NK-92 (cell line): ENCODE data around the gene SLIT3.

Source experiments
- DNase-seq: peaks from one replicate; lab custom pipeline; 2025; ENCODE audit not compliant: unreplicated experiment; lab: John Stamatoyannopoulos, UW

The SLIT3 gene

GRCh38 chr5:169178274-169178673 is 122.7 kb downstream of the SLIT3 start:
- no peak for DNase-seq

DNA sequence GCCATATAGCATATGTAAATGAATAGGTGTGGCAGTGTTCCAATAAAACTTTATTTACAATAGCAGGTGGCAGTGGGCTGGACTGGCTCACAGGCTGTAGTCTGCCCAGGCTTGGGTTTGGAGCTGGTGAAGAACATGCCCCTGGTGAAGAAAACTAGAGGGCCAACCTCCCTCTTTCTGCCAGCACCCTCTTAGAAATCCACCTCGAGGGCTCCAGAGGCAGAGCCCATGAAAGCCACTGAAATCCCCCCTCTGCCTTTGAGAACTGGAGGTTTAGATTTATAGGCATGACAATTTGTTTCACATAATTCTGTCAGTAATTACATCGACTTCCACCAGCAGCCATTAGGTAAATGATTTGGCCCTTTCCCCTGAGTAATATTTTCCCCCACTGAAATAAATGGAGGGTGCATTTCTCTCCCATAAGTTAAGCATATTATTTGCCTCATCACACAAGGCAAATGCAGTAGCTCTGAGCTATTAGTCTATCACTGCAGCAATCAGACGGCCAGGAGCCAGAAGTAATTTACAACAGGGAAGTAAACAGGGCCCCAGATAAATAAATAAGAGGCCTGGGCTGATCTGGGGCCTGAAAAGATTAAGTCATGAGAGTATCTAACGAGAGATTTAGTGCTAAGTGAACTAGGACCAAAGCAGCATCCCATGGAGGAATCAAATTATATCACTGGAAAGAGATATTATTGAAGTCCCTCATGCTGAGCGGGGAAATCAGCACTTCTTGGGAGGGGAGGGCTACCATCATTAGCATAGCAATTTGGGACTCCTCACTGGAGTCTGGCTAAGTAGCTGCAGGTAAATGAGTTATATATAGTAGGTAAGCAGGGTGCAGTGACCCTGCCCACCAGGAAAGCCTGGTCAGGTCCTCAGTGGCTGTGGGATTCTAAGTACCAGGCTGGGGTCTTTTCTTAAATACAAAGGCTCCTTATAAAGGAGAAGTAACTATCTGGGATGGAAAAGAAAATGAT is 123.9 kb downstream of the SLIT3 start:
- DNase-seq = no peak

DNA sequence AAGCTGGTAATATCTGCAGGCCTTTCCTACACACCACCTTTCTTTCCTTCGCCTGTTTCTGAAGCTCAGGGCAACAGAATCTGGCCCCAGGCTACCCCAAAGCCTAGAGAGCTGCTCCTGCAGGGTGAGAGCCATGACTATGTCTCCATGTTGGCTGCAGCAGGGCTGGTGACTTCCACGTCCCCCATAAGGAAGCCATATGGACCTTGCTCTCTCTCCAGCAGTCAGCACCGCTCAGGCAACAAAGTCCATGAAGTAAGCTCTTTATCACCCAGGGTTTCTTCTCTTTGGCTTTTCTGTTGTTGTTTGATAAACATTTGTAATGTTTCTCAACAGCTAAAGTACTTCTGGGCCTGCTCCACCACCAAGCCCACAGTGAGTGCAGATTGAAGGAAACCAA is 125.2 kb downstream of the SLIT3 start:
- no peak for DNase-seq

GRCh38 chr5:169174923-169175322 is 126.0 kb downstream of the SLIT3 start:
- no peak for DNase-seq

- DNase-seq = no peak
Measured at GRCh38 chr5:169173372-169173771, 127.6 kb downstream of the SLIT3 start.

- DNase-seq = no peak
Measured at GRCh38 chr5:169171515-169171914, 129.4 kb downstream of the SLIT3 start.

GRCh38 chr5:169169783-169170182 is 131.2 kb downstream of the SLIT3 start:
- DNase-seq = no peak

DNA sequence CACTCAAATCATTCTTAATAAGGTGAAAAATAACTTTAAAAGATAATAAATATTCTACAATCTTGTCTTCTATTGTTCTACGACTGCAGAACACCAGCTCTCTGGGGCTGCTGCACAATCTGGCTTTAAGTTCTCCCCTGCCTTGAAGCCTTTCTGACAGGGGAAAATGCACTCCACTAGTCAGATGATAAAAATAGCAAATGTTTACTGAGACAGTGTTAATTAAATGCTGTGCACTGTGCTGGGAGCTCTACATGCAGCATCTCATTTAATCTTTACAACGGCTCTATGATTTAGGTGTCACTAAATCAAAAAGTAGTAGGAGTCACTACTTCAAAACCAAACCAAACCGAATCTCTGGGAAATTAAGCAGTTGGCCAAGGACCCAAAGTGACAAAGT is 132.7 kb downstream of the SLIT3 start:
- DNase-seq = no peak

GRCh38 chr5:169166078-169166477 is 134.9 kb downstream of the SLIT3 start:
- no peak for DNase-seq

DNA sequence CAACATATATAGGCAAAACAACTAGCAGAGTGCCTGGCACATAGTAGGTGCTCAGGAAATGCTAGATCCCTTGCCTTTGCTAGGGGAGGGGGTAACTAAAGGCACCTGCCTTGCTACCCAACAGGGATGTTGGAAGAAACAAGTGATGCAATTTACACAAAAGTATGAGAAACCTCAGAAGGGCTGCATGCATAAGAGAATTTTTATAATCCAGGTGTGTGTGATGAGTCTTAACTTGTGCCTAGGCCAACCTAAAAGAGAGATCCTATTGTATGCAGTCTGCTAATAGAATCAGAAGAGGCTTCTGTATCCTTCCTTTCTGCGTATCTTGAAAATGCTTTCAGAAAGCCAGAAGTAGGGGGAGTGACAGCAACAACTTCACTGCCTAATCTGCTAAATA is 135.9 kb downstream of the SLIT3 start:
- no peak for DNase-seq

DNA sequence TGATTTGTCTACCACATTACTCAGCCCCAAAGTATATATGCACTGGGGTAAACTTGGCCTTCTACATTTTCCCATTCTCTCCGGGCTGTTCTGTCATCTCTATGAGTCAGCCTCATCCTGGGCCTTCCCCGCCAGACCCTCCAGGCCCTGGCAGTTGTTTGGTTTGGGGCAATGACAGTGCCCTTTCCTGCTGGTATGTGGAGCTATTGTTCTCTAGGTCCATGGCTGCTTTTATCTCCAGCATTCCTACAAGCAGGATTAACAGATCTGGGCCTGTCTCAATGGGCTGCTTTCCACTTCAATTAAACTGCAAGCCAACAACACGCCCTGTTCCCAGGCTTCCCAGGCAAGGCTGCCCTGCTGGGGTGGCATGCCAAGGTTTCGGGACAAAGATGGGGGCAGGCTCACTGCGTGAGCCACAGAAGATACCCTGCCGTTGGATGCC is 136.4 kb downstream of the SLIT3 start:
- no peak for DNase-seq

DNA sequence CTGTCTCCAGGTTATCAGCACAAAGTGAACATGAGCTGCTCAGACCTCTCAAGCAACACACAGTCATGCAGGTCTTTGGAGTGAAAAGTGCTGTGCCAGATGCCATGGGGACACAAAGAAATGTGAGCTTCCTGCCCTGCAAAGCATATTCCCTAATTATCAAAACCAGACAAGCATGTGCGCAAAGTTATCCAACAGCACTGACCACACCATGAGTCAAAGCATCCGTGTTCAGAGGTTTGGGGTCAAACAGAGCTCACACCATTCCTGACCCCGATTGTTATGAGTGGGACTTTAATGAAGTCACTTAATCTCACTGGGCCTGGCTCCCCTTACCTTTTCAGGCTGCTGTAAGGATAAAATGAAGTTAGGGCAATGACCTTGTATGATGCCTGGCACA is 138.5 kb downstream of the SLIT3 start:
- DNase-seq = no peak

DNA sequence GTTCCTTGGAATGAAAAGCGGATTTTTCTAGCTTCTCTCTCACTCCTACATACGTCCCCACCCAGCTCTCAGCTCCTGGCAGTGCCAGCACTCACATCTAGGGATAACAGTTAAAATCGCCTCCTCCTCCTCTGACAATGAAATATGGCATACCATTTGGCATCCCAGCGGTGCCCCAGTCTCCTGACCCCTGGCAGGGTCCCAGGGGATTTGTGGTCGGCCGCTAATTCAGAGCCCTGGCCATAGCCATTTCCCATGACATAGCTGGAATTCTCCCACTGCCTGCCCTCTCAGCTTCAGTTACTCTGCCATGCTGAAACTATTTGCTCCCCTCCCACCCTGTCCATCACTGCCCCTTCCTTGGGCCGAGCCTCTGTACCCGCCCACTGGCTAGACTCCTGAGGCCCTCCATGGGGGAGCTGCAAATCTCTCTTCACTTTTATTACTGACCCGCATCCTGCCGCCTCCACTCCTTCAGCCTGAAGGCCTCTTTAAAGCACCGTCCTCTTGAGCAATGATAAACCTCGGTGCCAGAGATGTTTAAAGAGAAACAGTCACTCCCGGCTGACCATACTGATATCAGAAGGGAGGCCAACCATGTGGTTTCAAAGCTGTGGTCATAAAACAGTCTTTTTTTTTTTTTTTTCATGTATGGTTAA is 139.8 kb downstream of the SLIT3 start:
- DNase-seq = no peak

DNA sequence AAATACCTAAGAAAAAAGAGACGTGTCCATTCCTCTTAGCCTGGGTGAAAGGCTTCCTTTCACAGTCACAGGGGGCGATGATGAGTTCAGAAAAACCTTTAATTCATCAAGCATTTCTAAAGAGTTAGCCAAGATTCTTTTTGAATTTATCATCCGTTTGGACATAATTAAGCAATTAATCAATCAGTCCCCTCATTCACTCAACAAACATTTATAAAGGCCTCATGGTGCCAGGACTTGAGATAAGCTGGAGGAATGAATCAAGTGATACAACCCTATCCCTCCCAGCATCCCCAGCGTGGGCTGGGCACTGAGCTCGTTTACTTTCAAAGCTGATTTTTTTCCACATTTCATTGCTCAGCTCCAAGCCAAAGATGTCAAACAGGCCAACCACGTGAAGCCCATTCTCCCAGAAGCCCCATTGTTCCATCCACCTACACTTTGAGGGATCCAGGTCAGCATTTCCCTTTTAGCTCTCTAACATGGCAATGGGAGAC is 140.5 kb downstream of the SLIT3 start:
- no peak for DNase-seq

DNA sequence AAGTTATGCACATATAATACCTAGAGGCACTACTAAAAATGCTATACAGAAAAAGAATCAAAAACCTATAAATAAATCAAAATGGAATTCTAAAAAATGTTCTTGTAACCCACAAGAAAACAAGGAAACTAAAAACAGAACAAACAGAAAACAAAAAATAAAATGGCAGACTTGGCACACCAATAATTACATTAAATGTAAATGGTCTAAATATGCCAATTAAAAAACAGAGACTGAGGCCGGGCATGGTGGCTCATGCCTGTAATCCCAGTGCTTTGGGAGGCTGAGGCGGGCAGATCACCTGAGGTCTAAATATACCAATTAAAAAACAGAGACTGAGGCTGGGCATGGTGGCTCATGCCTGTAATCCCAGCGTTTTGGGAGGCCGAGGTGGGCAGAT is 142.2 kb downstream of the SLIT3 start:
- no peak for DNase-seq

- DNase-seq = no peak
Measured at GRCh38 chr5:169157064-169157463, 143.9 kb downstream of the SLIT3 start.

- DNase-seq = no peak
Measured at GRCh38 chr5:169154679-169155078, 146.3 kb downstream of the SLIT3 start.

DNA sequence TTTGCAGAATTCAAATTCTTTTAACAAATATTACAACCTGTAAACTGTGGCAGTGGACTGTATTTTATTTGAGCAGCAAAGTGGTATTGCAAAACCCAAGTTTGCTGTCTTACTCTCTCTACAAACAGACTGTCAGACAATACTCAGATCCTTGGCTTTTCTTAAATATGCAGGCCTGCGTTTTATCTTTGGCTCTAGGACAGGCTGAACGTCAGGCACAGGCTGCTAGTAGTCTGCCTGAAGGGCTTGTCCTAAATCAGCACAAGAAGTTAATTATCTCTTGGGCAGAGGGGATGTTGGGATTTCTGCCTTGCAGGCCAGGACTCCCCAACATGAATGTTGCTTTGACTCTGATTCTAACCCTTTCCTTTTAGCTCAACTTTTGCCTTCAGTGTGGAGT is 147.5 kb downstream of the SLIT3 start:
- DNase-seq = no peak

- no peak for DNase-seq
Measured at GRCh38 chr5:169152946-169153345, 148.0 kb downstream of the SLIT3 start.

DNA sequence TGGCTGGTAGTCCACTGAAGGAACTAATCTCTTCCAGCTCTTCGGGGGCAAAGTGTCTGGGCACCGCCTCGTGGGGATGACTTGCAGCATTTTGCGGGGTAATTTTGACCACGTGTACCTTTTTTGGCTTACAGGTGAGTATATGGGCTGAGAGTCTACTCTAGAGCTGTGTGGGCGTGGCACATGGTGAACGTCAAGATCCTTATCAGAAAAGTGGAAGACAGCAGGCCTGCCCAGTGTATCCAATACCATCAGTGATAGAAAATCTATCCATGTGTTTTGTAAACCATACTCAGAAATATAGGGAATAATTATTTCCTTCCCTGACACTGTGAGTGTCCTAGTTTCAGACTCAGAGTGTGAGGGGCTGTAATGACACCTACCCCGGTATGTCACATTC is 148.5 kb downstream of the SLIT3 start:
- DNase-seq = no peak

DNA sequence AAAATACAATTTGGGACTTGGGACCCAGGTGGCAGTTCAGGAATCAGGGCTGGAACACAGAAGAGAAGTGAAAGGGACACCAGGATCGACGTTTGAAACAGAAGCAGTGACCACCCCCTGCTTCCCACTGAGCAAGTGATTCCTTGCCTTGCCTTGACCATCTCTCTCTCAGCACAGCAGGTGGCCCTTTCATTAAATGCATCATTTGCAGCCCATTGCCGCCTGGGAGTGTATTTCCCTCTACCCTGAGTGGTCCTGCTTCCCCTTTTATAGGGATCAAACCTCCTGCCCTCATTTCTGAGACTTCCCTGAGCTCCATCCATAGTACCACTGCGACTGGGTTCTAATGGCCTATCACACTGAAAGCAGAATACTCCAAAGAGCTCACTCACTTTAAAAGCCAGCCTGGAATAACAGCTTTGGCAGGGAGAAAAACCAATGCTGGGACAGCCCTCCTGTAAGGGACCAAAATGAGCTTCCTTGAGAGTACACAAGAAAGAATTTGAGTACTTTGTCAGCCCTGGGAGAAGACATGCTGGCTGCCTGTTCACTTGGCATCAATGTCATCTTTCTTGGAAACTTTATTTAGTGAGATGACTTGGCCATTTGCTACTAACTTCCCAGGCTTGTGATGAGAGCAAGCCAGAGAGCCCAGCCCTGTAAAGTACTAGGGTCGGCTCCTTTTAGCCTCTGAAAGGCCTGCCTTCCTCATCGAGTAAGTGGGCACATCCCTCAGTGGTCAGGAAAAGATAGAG is 149.7 kb downstream of the SLIT3 start:
- no peak for DNase-seq
